WTC11 (cell line): ENCODE measurements around the gene RPS6KB2. TPM values are rescaled to one million over a fixed set of nuclear protein-coding genes. Genes with fewer than 3 reads are reported as not detected.

Source experiments
- ATAC-seq: fragments of 200-7000 bp; cut with Tn5 transposase; 2 replicates; pipeline ENCODE4 v1.10.0; 2021; ENCODE audit warnings: mild to moderate bottlenecking, moderate library complexity
- CTCF ChIA-PET: fragments of 300-600 bp; sonication (Branson Sonifier 250); formaldehyde crosslinking; loops from one replicate; lab custom pipeline; 2021; ENCODE audit warnings: antibody characterized with exemption; lab: Charles Lee
- POLR2A ChIA-PET: fragments of 350-600 bp; sonication (Branson Sonifier 250); formaldehyde crosslinking; loops from one replicate; lab custom pipeline; 2021; ENCODE audit warnings: antibody characterized with exemption; lab: Charles Lee
- DNase-seq: peaks from one replicate; pipeline ENCODE4 v3.0.0; 2021; ENCODE audit warnings: low spot score
- H3K27ac Mint-ChIP-seq: 2 replicates; pipeline ENCODE4 v1.8.0; 2021; ENCODE audit warnings: mixed read lengths
- H3K27me3 Mint-ChIP-seq: 2 replicates; pipeline ENCODE4 v1.8.0; 2021; ENCODE audit warnings: low read depth, mild to moderate bottlenecking, moderate library complexity, mixed read lengths
- H3K36me3 Mint-ChIP-seq: 2 replicates; pipeline ENCODE4 v1.8.0; 2021; ENCODE audit warnings: mixed read lengths
- H3K4me1 Mint-ChIP-seq: 2 replicates; pipeline ENCODE4 v1.8.0; 2022; ENCODE audit warnings: mixed read lengths
- H3K4me3 Mint-ChIP-seq: 2 replicates; pipeline ENCODE4 v1.8.0; 2021; ENCODE audit warnings: mild to moderate bottlenecking, moderate library complexity, mixed read lengths
- H3K9me3 Mint-ChIP-seq: 2 replicates; pipeline ENCODE4 v1.8.0; 2021; ENCODE audit warnings: mixed read lengths
- CREM ChIP-seq: sonication (generic); formaldehyde crosslinking; IDR thresholded peaks from 2 replicates; pipeline ENCODE4 v1.8.1; 2022; ENCODE audit warnings: mild to moderate bottlenecking, missing genetic modification reagents, moderate library complexity
- EMX1 ChIP-seq: fragments of 250-450 bp; sonication (Bioruptor Pico); IDR thresholded peaks from 2 replicates; pipeline ENCODE4 v1.8.0; 2021; ENCODE audit warnings: mild to moderate bottlenecking
- ESRRA ChIP-seq: sonication (generic); formaldehyde crosslinking; IDR thresholded peaks from 2 replicates; pipeline ENCODE4 v1.8.1; 2022; ENCODE audit warnings: mild to moderate bottlenecking, missing genetic modification reagents, borderline replicate concordance
- FOXP1 ChIP-seq: sonication (generic); formaldehyde crosslinking; IDR thresholded peaks from 2 replicates; pipeline ENCODE4 v1.8.0; 2022; ENCODE audit warnings: missing genetic modification reagents, mild to moderate bottlenecking, moderate library complexity, borderline replicate concordance
- GRHL2 ChIP-seq: fragments of 250-450 bp; sonication (Bioruptor Pico); IDR thresholded peaks from 2 replicates; pipeline ENCODE4 v1.8.0; 2022; ENCODE audit warnings: mild to moderate bottlenecking, moderate library complexity; ENCODE audit not compliant: insufficient replicate concordance, severe bottlenecking
- JAZF1 ChIP-seq: fragments of 250-450 bp; sonication (Bioruptor Pico); IDR thresholded peaks from 2 replicates; pipeline ENCODE4 v1.9.0; 2021; ENCODE audit warnings: moderate library complexity, mild to moderate bottlenecking, inconsistent platforms
- KAT7 ChIP-seq: sonication (generic); formaldehyde crosslinking; IDR thresholded peaks from 2 replicates; pipeline ENCODE4 v1.8.1; 2023; ENCODE audit warnings: missing genetic modification reagents, mild to moderate bottlenecking, borderline replicate concordance
- MXD4 ChIP-seq: fragments of 250-450 bp; sonication (Bioruptor Pico); IDR thresholded peaks from 2 replicates; pipeline ENCODE4 v1.8.0; 2021; ENCODE audit warnings: mild to moderate bottlenecking, moderate library complexity, borderline replicate concordance
- MYBL2 ChIP-seq: sonication (generic); formaldehyde crosslinking; IDR thresholded peaks from 2 replicates; pipeline ENCODE4 v1.8.1; 2023; ENCODE audit warnings: mild to moderate bottlenecking, moderate library complexity, missing genetic modification reagents
- SMAD3 ChIP-seq: sonication (generic); formaldehyde crosslinking; IDR thresholded peaks from 2 replicates; pipeline ENCODE4 v1.8.0; 2022; ENCODE audit warnings: missing genetic modification reagents, mild to moderate bottlenecking, borderline replicate concordance
- SOX15 ChIP-seq: fragments of 250-450 bp; sonication (Bioruptor Pico); IDR thresholded peaks from 2 replicates; pipeline ENCODE4 v1.9.0; 2021; ENCODE audit warnings: mild to moderate bottlenecking
- TP53 ChIP-seq: sonication (generic); formaldehyde crosslinking; IDR thresholded peaks from 2 replicates; pipeline ENCODE4 v1.8.1; 2023; ENCODE audit warnings: mild to moderate bottlenecking, missing genetic modification reagents
- ZBTB21 ChIP-seq: sonication (generic); formaldehyde crosslinking; IDR thresholded peaks from 2 replicates; pipeline ENCODE4 v1.8.1; 2023; ENCODE audit warnings: mild to moderate bottlenecking, missing genetic modification reagents, borderline replicate concordance
- ZNF219 ChIP-seq: sonication (generic); formaldehyde crosslinking; IDR thresholded peaks from 2 replicates; pipeline ENCODE4 v1.8.0; 2023; ENCODE audit warnings: missing genetic modification reagents, mild to moderate bottlenecking, borderline replicate concordance
- ZNF232 ChIP-seq: sonication (generic); formaldehyde crosslinking; IDR thresholded peaks from 2 replicates; pipeline ENCODE4 v1.8.0; 2022; ENCODE audit warnings: mild to moderate bottlenecking, missing genetic modification reagents
- ZNF317 ChIP-seq: sonication (generic); formaldehyde crosslinking; IDR thresholded peaks from 2 replicates; pipeline ENCODE4 v1.8.1; 2023; ENCODE audit warnings: low read depth, mild to moderate bottlenecking, moderate library complexity, missing genetic modification reagents, borderline replicate concordance
- total RNA-seq: library from RNA; stranded (reverse); gene quantifications from 3 replicates; pipeline ENCODE4 v1.2.3, GENCODE V29; 2021
- TF ChIP-seq, protein P1 (sequence below): fragments of 250-450 bp; sonication (Bioruptor Pico); IDR thresholded peaks from 2 replicates; pipeline ENCODE4 v2.1.2; 2022; ENCODE audit warnings: mild to moderate bottlenecking, moderate library complexity
- TF ChIP-seq, protein P2 (sequence below): sonication (generic); formaldehyde crosslinking; IDR thresholded peaks from 2 replicates; pipeline ENCODE4 v1.8.1; 2022; ENCODE audit warnings: mild to moderate bottlenecking, moderate library complexity, missing genetic modification reagents
- TF ChIP-seq, protein P3 (sequence below): sonication (generic); formaldehyde crosslinking; IDR thresholded peaks from 2 replicates; pipeline ENCODE4 v1.8.1; 2023; ENCODE audit warnings: mild to moderate bottlenecking, missing genetic modification reagents
- TF ChIP-seq, protein P4 (sequence below): fragments of 250-450 bp; sonication (Bioruptor Pico); conservative IDR thresholded peaks from 2 replicates; pipeline ENCODE4 v1.9.0; 2021; ENCODE audit warnings: mild to moderate bottlenecking
- TF ChIP-seq, protein P5 (sequence below): fragments of 250-450 bp; sonication (Bioruptor Pico); IDR thresholded peaks from 2 replicates; pipeline ENCODE4 v1.8.0; 2021; ENCODE audit warnings: mild to moderate bottlenecking
- TF ChIP-seq, protein P6 (sequence below): sonication (generic); formaldehyde crosslinking; IDR thresholded peaks from 2 replicates; pipeline ENCODE4 v1.8.1; 2023; ENCODE audit warnings: mild to moderate bottlenecking, missing genetic modification reagents

Gene RPS6KB2
- total RNA-seq, 1 experiment from 2014 or later: 54.7 TPM

GRCh38 chr11:67440229-67441097, 12.2 kb downstream of the RPS6KB2 start (continued):
- TF ChIP-seq KAT7 (CRISPR knock-in tag) (no peak), TP53 (no peak), SMAD3 (CRISPR knock-in tag) (no peak), EMX1 (CRISPR knock-in tag) (no peak), MYBL2 (no peak)
- TF ChIP-seq, protein P1, sequence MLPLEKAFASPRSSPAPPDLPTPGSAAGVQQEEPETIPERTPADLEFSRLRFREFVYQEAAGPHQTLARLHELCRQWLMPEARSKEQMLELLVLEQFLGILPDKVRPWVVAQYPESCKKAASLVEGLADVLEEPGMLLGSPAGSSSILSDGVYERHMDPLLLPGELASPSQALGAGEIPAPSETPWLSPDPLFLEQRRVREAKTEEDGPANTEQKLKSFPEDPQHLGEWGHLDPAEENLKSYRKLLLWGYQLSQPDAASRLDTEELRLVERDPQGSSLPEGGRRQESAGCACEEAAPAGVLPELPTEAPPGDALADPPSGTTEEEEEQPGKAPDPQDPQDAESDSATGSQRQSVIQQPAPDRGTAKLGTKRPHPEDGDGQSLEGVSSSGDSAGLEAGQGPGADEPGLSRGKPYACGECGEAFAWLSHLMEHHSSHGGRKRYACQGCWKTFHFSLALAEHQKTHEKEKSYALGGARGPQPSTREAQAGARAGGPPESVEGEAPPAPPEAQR (CRISPR knock-in tag): no peak
- TF ChIP-seq, protein P2, sequence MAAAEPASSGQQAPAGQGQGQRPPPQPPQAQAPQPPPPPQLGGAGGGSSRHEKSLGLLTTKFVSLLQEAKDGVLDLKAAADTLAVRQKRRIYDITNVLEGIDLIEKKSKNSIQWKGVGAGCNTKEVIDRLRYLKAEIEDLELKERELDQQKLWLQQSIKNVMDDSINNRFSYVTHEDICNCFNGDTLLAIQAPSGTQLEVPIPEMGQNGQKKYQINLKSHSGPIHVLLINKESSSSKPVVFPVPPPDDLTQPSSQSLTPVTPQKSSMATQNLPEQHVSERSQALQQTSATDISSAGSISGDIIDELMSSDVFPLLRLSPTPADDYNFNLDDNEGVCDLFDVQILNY: no peak
- TF ChIP-seq, all 79 proteins: peak for 0

GRCh38 chr11:67441098-67441563, 12.8 kb downstream of the RPS6KB2 start:
- no peak for ATAC-seq
- Mint-ChIP-seq H3K9me3 (no peaks in the 10 kb centered on the region), H3K4me3 (no peak overlapping the region), H3K4me1 (peaks cover 17% of the 10 kb centered on the region), H3K36me3 (no peaks in the 10 kb centered on the region), H3K27me3 (peaks cover 5% of the 10 kb centered on the region; the same call in 1 of the 2 replicates), H3K27ac (no peak overlapping the region)
- no peak for DNase-seq
- ChIA-PET CTCF (interaction anchor here (0.6 to 0.8 kb wide), 2 partner anchors 20 to 45 kb away, joined by 3 to 4 read pairs; no protein-coding TSS in a partner anchor), POLR2A (interaction anchor here (0.6 to 1.2 kb wide), 2 partner anchors 19 to 40 kb away, joined by 4 to 5 read pairs; partner anchors contain the start of gene PPP1CA)
- TF ChIP-seq, protein P3, sequence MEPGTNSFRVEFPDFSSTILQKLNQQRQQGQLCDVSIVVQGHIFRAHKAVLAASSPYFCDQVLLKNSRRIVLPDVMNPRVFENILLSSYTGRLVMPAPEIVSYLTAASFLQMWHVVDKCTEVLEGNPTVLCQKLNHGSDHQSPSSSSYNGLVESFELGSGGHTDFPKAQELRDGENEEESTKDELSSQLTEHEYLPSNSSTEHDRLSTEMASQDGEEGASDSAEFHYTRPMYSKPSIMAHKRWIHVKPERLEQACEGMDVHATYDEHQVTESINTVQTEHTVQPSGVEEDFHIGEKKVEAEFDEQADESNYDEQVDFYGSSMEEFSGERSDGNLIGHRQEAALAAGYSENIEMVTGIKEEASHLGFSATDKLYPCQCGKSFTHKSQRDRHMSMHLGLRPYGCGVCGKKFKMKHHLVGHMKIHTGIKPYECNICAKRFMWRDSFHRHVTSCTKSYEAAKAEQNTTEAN (CRISPR knock-in tag): no peak
- TF ChIP-seq ZNF317 (no peak), FOXP1 (CRISPR knock-in tag) (0 out of 2 replicates have a peak, but pooled peaks have one; percentile 39), ZBTB21 (CRISPR knock-in tag) (no peak), ZNF219 (CRISPR knock-in tag) (no peak), JAZF1 (no peak), SOX15 (CRISPR knock-in tag) (no peak)
- TF ChIP-seq, protein P4, sequence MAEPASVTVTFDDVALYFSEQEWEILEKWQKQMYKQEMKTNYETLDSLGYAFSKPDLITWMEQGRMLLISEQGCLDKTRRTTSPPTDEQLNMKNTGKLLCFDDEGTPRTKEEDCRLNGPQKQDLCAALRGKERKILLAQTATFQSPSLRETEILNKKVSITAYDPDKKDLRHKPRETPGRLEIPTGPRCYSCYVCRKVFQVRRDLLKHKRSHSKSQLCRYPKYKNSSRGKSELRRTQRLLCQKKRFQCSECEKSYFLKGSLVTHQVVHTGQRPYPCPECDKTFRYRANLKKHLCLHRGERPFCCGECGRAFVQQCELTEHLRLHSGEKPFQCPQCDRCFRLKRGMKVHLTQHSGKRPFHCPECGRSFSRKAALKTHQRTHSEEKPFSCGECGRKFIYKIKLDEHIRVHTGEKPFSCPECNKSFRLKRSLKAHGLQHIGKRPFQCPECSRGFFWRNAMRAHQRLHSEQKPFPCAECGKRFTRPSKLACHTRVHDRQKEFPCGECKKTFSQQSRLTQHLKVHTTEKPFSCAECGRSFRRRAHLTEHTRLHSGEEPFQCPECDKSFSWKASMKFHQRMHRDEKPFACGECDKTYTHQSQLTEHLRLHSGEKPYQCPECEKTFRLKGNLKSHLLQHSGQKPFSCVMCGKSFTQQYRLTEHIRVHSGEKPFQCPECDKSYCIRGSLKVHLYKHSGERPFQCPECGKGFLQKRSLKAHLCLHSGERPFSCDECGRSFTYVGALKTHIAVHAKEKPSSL (CRISPR knock-in tag): no peak

GRCh38 chr11:67441731-67442351, 13.5 kb downstream of the RPS6KB2 start:
- no peak for ATAC-seq
- peak overlapping the region; percentile 90 for H3K4me3 Mint-ChIP-seq
- H3K27ac Mint-ChIP-seq: no peak overlapping the region; the same call in 1 of the 2 replicates
- peaks cover 8% of the 10 kb centered on the region; the same call in 1 of the 2 replicates for H3K27me3 Mint-ChIP-seq
- H3K9me3 Mint-ChIP-seq: no peaks in the 10 kb centered on the region
- H3K36me3 Mint-ChIP-seq: no peaks in the 10 kb centered on the region
- CTCF ChIA-PET: interaction anchor here (0.8 kb wide), 1 partner anchor 46 kb away, joined by 4 read pairs; no protein-coding TSS in a partner anchor
- DNase-seq: no peak
- H3K4me1 Mint-ChIP-seq: peaks cover 13% of the 10 kb centered on the region
- POLR2A ChIA-PET: interaction anchor here (1.2 kb wide), 1 partner anchor 40 kb away, joined by 5 read pairs; the partner anchor contains the start of gene PPP1CA
- no peak for TF ChIP-seq CREM
- no peak for TF ChIP-seq ESRRA
- TF ChIP-seq MXD4: no peak
- TF ChIP-seq, protein P5, sequence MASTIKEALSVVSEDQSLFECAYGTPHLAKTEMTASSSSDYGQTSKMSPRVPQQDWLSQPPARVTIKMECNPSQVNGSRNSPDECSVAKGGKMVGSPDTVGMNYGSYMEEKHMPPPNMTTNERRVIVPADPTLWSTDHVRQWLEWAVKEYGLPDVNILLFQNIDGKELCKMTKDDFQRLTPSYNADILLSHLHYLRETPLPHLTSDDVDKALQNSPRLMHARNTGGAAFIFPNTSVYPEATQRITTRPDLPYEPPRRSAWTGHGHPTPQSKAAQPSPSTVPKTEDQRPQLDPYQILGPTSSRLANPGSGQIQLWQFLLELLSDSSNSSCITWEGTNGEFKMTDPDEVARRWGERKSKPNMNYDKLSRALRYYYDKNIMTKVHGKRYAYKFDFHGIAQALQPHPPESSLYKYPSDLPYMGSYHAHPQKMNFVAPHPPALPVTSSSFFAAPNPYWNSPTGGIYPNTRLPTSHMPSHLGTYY (CRISPR knock-in tag): no peak
- TF ChIP-seq, protein P6, sequence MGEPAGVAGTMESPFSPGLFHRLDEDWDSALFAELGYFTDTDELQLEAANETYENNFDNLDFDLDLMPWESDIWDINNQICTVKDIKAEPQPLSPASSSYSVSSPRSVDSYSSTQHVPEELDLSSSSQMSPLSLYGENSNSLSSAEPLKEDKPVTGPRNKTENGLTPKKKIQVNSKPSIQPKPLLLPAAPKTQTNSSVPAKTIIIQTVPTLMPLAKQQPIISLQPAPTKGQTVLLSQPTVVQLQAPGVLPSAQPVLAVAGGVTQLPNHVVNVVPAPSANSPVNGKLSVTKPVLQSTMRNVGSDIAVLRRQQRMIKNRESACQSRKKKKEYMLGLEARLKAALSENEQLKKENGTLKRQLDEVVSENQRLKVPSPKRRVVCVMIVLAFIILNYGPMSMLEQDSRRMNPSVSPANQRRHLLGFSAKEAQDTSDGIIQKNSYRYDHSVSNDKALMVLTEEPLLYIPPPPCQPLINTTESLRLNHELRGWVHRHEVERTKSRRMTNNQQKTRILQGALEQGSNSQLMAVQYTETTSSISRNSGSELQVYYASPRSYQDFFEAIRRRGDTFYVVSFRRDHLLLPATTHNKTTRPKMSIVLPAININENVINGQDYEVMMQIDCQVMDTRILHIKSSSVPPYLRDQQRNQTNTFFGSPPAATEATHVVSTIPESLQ: no peak
- TF ChIP-seq ZNF232 (CRISPR knock-in tag): no peak
- TF ChIP-seq GRHL2: no peak
